Caco-2 (cell line): Measurements from ENCODE around the gene C20orf204. TPM values are rescaled to one million over a fixed set of nuclear protein-coding genes. Genes with fewer than 3 reads are reported as not detected.
A peak's percentile ranks its signal among the peaks of the same experiment; 100 is the strongest.

Experiments used
- BruUV-seq: library from RNA; stranded (reverse); fragments of 400-500 nt; replicated peaks from 2 replicates; lab custom pipeline; 2021; lab: Mats Ljungman, UMichigan
- CTCF ChIA-PET: fragments of 300-600 bp; sonication (Branson Sonifier 250); formaldehyde crosslinking; loops from one replicate; lab custom pipeline; 2022; ENCODE audit warnings: antibody characterized with exemption; lab: Charles Lee
- POLR2A ChIA-PET: fragments of 300-600 bp; sonication (Branson Sonifier 250); formaldehyde crosslinking; loops from one replicate; lab custom pipeline; 2022; ENCODE audit warnings: antibody characterized with exemption; lab: Charles Lee
- DNase-seq, 2 experiments: peaks; one replicate each; pipeline versions ENCODE4 v3.0.0 to v3.0.0-alpha.2; 2020 to 2022
- H3K27me3 ChIP-seq: replicated peaks from 2 replicates; pipeline ENCODE4 v1.6.0; 2011; ENCODE audit warnings: low read length; ENCODE audit not compliant: control insufficient read depth, insufficient read depth
- H3K36me3 ChIP-seq: 2 replicates; pipeline ENCODE4 v1.5.1; 2011; ENCODE audit warnings: low read length; ENCODE audit not compliant: control insufficient read depth, insufficient read depth
- H3K4me1 ChIP-seq: fragments of 250-450 bp; sonication (Bioruptor Pico); 2 replicates; pipeline ENCODE4 v1.5.1; 2020; ENCODE audit warnings: mild to moderate bottlenecking
- H3K4me3 ChIP-seq: 2 replicates; pipeline ENCODE4 v1.5.1; 2011; ENCODE audit warnings: low read depth, mild to moderate bottlenecking, control low read depth, low read length
- H3K9me3 ChIP-seq: fragments of 250-450 bp; sonication (Bioruptor Pico); 2 replicates; pipeline ENCODE4 v1.5.1; 2020; ENCODE audit warnings: mild to moderate bottlenecking, moderate library complexity
- H3K27ac Mint-ChIP-seq: one replicate; pipeline ENCODE4 v1.8.0; 2022; ENCODE audit warnings: mixed read lengths; ENCODE audit not compliant: unreplicated experiment
- H3K27me3 Mint-ChIP-seq: one replicate; pipeline ENCODE4 v1.8.0; 2022; ENCODE audit warnings: mixed read lengths; ENCODE audit not compliant: insufficient read depth, unreplicated experiment
- H3K36me3 Mint-ChIP-seq: one replicate; pipeline ENCODE4 v1.8.0; 2022; ENCODE audit warnings: mild to moderate bottlenecking, mixed read lengths; ENCODE audit not compliant: insufficient read depth, unreplicated experiment
- H3K4me1 Mint-ChIP-seq: one replicate; pipeline ENCODE4 v1.8.0; 2022; ENCODE audit warnings: low read depth, mixed read lengths; ENCODE audit not compliant: unreplicated experiment
- H3K4me3 Mint-ChIP-seq: one replicate; pipeline ENCODE4 v1.8.0; 2022; ENCODE audit warnings: mild to moderate bottlenecking, moderate library complexity, mixed read lengths; ENCODE audit not compliant: unreplicated experiment
- H3K9me3 Mint-ChIP-seq: one replicate; pipeline ENCODE4 v1.8.0; 2022; ENCODE audit warnings: mixed read lengths; ENCODE audit not compliant: unreplicated experiment
- CTCF ChIP-seq, 2 experiments: fragments of 200-600 bp in 1 of 2; IDR thresholded peaks; 1 replicate in 1 of 2; 2 replicates in 1 of 2; pipeline versions ENCODE4 v1.5.1 to v1.8.0; 2011 to 2022; ENCODE audit warnings: antibody characterized with exemption in 1 of 2, control low read depth in 1 of 2, inconsistent platforms in 1 of 2, low read depth in 1 of 2, low read length in 1 of 2, mild to moderate bottlenecking in 1 of 2, moderate library complexity in 1 of 2; ENCODE audit not compliant: insufficient read depth in 1 of 2, severe bottlenecking in 1 of 2, unreplicated experiment in 1 of 2
- intact Hi-C: fragments of 100-400 bp; cut with micrococcal nuclease; formaldehyde crosslinking; loops from one replicate; pipeline ENCODE4 v1.10.0; 2022; ENCODE audit not compliant: unreplicated experiment
- total RNA-seq: library from RNA; stranded (reverse); gene quantifications from 2 replicates; pipeline ENCODE4 v1.2.3, GENCODE V29; 2022

Gene C20orf204
- total RNA-seq, 1 experiment from 2014 or later: 3.2 TPM

- Mint-ChIP-seq H3K36me3 (peaks cover 6% of the 10 kb centered on the region), H3K27me3 (no peaks in the 10 kb centered on the region), H3K9me3 (no peaks in the 10 kb centered on the region), H3K4me1 (peaks cover 9% of the 10 kb centered on the region), H3K4me3 (no peak overlapping the region), H3K27ac (no peak overlapping the region)
- Histone ChIP-seq H3K9me3 (no peaks in the 10 kb centered on the region), H3K36me3 (no peaks in the 10 kb centered on the region), H3K4me3 (no peak overlapping the region), H3K4me1 (peaks cover 21% of the 10 kb centered on the region), H3K27me3 (no peaks in the 10 kb centered on the region)
- CTCF ChIA-PET: interaction anchor here (0.6 to 6.2 kb wide), 3 partner anchors 20 to 78 kb away, joined by 3 to 101 read pairs (median 10); partner anchors contain the start of gene C20orf204
- POLR2A ChIA-PET: no interaction called here
- intact Hi-C loops: no loop called here
- no TSS peak for BruUV-seq
- no peak for TF ChIP-seq CTCF (IDR thresholded peaks at IDR 0.05; ENCODE audit: insufficient read depth in 1 of 2, low read depth in 1 of 2, low read length in 1 of 2, severe bottlenecking in 1 of 2, unreplicated experiment in 1 of 2)
- no peak for DNase-seq
Observed at GRCh38 chr20:64058536-64058935, 22.6 kb downstream of the C20orf204 start.

- Mint-ChIP-seq H3K9me3 (no peaks in the 10 kb centered on the region), H3K36me3 (no peaks in the 10 kb centered on the region), H3K4me3 (peak overlapping the region; percentile 81), H3K4me1 (peaks cover 28% of the 10 kb centered on the region), H3K27ac (peak overlapping the region; percentile 16), H3K27me3 (no peaks in the 10 kb centered on the region)
- ChIA-PET POLR2A (interaction anchor here (0.6 to 1.9 kb wide), 11 partner anchors 10 to 541 kb away, joined by 3 to 11 read pairs (median 6); partner anchors contain the start of genes OPRL1, PPDPF, RGS19 and SAMD10), CTCF (interaction anchor here (0.9 to 6.2 kb wide), 16 partner anchors 8 to 525 kb away, joined by 3 to 101 read pairs (median 6); partner anchors contain the start of genes C20orf204, LKAAEAR1, OPRL1 and PRPF6)
- H3K9me3 ChIP-seq: no peaks in the 10 kb centered on the region
- no peaks in the 10 kb centered on the region for H3K36me3 ChIP-seq
- no peak for TF ChIP-seq CTCF (IDR thresholded peaks at IDR 0.05; ENCODE audit: insufficient read depth in 1 of 2, low read depth in 1 of 2, low read length in 1 of 2, severe bottlenecking in 1 of 2, unreplicated experiment in 1 of 2)
- DNase-seq: no peak
- H3K4me3 ChIP-seq: peak overlapping the region; percentile 74
- BruUV-seq: TSS peak; percentile 93
- intact Hi-C loops: loop anchor here (2.0 to 10.0 kb wide), 3 partner anchors 17 to 167 kb away; partner anchors contain the start of genes DNAJC5, PRPF6 and RGS19
- H3K4me1 ChIP-seq: peaks cover 28% of the 10 kb centered on the region
- no peaks in the 10 kb centered on the region for H3K27me3 ChIP-seq
Observed at GRCh38 chr20:64062276-64062595, 26.3 kb downstream of the C20orf204 start.

GRCh38 chr20:64062596-64063388 is 26.8 kb downstream of the C20orf204 start, which contains the start of gene TCEA2:
TCEA2 (plus strand) TSS chr20:64063198; CDS start chr20:64063313, 115 bp downstream.
- H3K27ac Mint-ChIP-seq: peak within 1 kb of the TSS; percentile 16
- H3K27me3 Mint-ChIP-seq: no peaks in the 10 kb centered on the region
- H3K36me3 ChIP-seq: no peaks in the 10 kb centered on the region
- H3K9me3 Mint-ChIP-seq: no peaks in the 10 kb centered on the region
- ChIA-PET CTCF (interaction anchor here (0.6 to 6.2 kb wide), 18 partner anchors 8 to 525 kb away, joined by 3 to 101 read pairs (median 5); partner anchors contain the start of genes C20orf204, LKAAEAR1, OPRL1 and PRPF6), POLR2A (interaction anchor here (0.5 to 1.9 kb wide), 19 partner anchors 9 to 1697 kb away, joined by 3 to 11 read pairs (median 4); partner anchors contain the start of genes OPRL1, PPDPF, RGS19 and SAMD10)
- intact Hi-C loops: loop anchor here (1.0 to 10.0 kb wide), 5 partner anchors 13 to 168 kb away; partner anchors contain the start of genes DNAJC5, PRPF6, RGS19 and SOX18
- H3K4me1 Mint-ChIP-seq: peaks cover 28% of the 10 kb centered on the region
- H3K4me3 ChIP-seq: peak within 1 kb of the TSS; percentile 74
- H3K27me3 ChIP-seq: no peaks in the 10 kb centered on the region
- peaks cover 23% of the 10 kb centered on the region for H3K4me1 ChIP-seq
- DNase-seq: peak; percentile 99 to 100
- peak within 1 kb of the TSS; percentile 81 for H3K4me3 Mint-ChIP-seq
- no peaks in the 10 kb centered on the region for H3K36me3 Mint-ChIP-seq
- H3K9me3 ChIP-seq: no peaks in the 10 kb centered on the region
- no TSS peak for BruUV-seq
- no peak for TF ChIP-seq CTCF (IDR thresholded peaks at IDR 0.05; ENCODE audit: insufficient read depth in 1 of 2, low read depth in 1 of 2, low read length in 1 of 2, severe bottlenecking in 1 of 2, unreplicated experiment in 1 of 2)
